ENCODE results near the gene PRR19.
A peak's percentile ranks its signal among the peaks of the same experiment; 100 is the strongest.

Gene PRR19

GRCh38 chr19:42284066-42284501 lies 17.8 kb upstream of the PRR19 start:
- DNase-seq (ENCODE audit: low read depth) = peak; percentile 86

GRCh38 chr19:42284591-42285341 lies 17.2 kb upstream of the PRR19 start:
- no peak for DNase-seq (ENCODE audit: low read depth)

GRCh38 chr19:42285541-42285941 lies 16.4 kb upstream of the PRR19 start:
- DNase-seq (ENCODE audit: low read depth) = no peak

- no peak for DNase-seq (ENCODE audit: low read depth)
These were observed 16.0 kb upstream of the PRR19 start for GRCh38 chr19:42285988-42286348.

- DNase-seq (ENCODE audit: low read depth) = no peak
These were observed 15.4 kb upstream of the PRR19 start for GRCh38 chr19:42286349-42287016.

GRCh38 chr19:42287017-42287826 lies 14.7 kb upstream of the PRR19 start:
- DNase-seq (ENCODE audit: low read depth) = no peak

GRCh38 chr19:42287827-42288107 lies 14.2 kb upstream of the PRR19 start:
- DNase-seq (ENCODE audit: low read depth) = no peak

- DNase-seq (ENCODE audit: low read depth) = no peak
These were observed 13.5 kb upstream of the PRR19 start for GRCh38 chr19:42288387-42288786.

GRCh38 chr19:42288881-42289555 lies 12.9 kb upstream of the PRR19 start:
- no peak for DNase-seq (ENCODE audit: low read depth)

- no peak for DNase-seq (ENCODE audit: low read depth)
These were observed 12.3 kb upstream of the PRR19 start for GRCh38 chr19:42289556-42290041.

- DNase-seq (ENCODE audit: low read depth) = no peak
These were observed 11.8 kb upstream of the PRR19 start for GRCh38 chr19:42290136-42290522.

- DNase-seq (ENCODE audit: low read depth) = peak; percentile 52
These were observed 11.2 kb upstream of the PRR19 start for GRCh38 chr19:42290523-42291434.

- DNase-seq (ENCODE audit: low read depth) = no peak
These were observed 10.5 kb upstream of the PRR19 start for GRCh38 chr19:42291435-42291810.

- DNase-seq (ENCODE audit: low read depth) = no peak
These were observed 9.6 kb upstream of the PRR19 start for GRCh38 chr19:42292042-42292960.

GRCh38 chr19:42292963-42293362 lies 9.0 kb upstream of the PRR19 start:
- no peak for DNase-seq (ENCODE audit: low read depth)

- no peak for DNase-seq (ENCODE audit: low read depth)
These were observed 8.4 kb upstream of the PRR19 start for GRCh38 chr19:42293540-42293939.

GRCh38 chr19:42293948-42294347 lies 8.0 kb upstream of the PRR19 start:
- no peak for DNase-seq (ENCODE audit: low read depth)

- no peak for DNase-seq (ENCODE audit: low read depth)
These were observed 7.3 kb upstream of the PRR19 start for GRCh38 chr19:42294471-42295137.

GRCh38 chr19:42295342-42295741 lies 6.6 kb upstream of the PRR19 start:
- DNase-seq (ENCODE audit: low read depth) = no peak

All from activated T-cell treated with anti-CD3 and anti-CD28 coated beads for 48 hours (primary cell).